Caco-2 (cell line): ENCODE data around the gene MEGF11. TPM values are rescaled to one million over a fixed set of nuclear protein-coding genes. Genes with fewer than 3 reads are reported as not detected.

Experiments used
- BruUV-seq: library from RNA; stranded (reverse); fragments of 400-500 nt; replicated peaks from 2 replicates; lab custom pipeline; 2021; lab: Mats Ljungman, UMichigan
- CTCF ChIA-PET: fragments of 300-600 bp; sonication (Branson Sonifier 250); formaldehyde crosslinking; loops from one replicate; lab custom pipeline; 2022; ENCODE audit warnings: antibody characterized with exemption; lab: Charles Lee
- POLR2A ChIA-PET: fragments of 300-600 bp; sonication (Branson Sonifier 250); formaldehyde crosslinking; loops from one replicate; lab custom pipeline; 2022; ENCODE audit warnings: antibody characterized with exemption; lab: Charles Lee
- DNase-seq, 2 experiments: peaks; one replicate each; pipeline versions ENCODE4 v3.0.0 to v3.0.0-alpha.2; 2020 to 2022
- H3K27me3 ChIP-seq: replicated peaks from 2 replicates; pipeline ENCODE4 v1.6.0; 2011; ENCODE audit warnings: low read length; ENCODE audit not compliant: control insufficient read depth, insufficient read depth
- H3K36me3 ChIP-seq: 2 replicates; pipeline ENCODE4 v1.5.1; 2011; ENCODE audit warnings: low read length; ENCODE audit not compliant: control insufficient read depth, insufficient read depth
- H3K4me1 ChIP-seq: fragments of 250-450 bp; sonication (Bioruptor Pico); 2 replicates; pipeline ENCODE4 v1.5.1; 2020; ENCODE audit warnings: mild to moderate bottlenecking
- H3K4me3 ChIP-seq: 2 replicates; pipeline ENCODE4 v1.5.1; 2011; ENCODE audit warnings: low read depth, mild to moderate bottlenecking, control low read depth, low read length
- H3K9me3 ChIP-seq: fragments of 250-450 bp; sonication (Bioruptor Pico); 2 replicates; pipeline ENCODE4 v1.5.1; 2020; ENCODE audit warnings: mild to moderate bottlenecking, moderate library complexity
- H3K27ac Mint-ChIP-seq: one replicate; pipeline ENCODE4 v1.8.0; 2022; ENCODE audit warnings: mixed read lengths; ENCODE audit not compliant: unreplicated experiment
- H3K27me3 Mint-ChIP-seq: one replicate; pipeline ENCODE4 v1.8.0; 2022; ENCODE audit warnings: mixed read lengths; ENCODE audit not compliant: insufficient read depth, unreplicated experiment
- H3K36me3 Mint-ChIP-seq: one replicate; pipeline ENCODE4 v1.8.0; 2022; ENCODE audit warnings: mild to moderate bottlenecking, mixed read lengths; ENCODE audit not compliant: insufficient read depth, unreplicated experiment
- H3K4me1 Mint-ChIP-seq: one replicate; pipeline ENCODE4 v1.8.0; 2022; ENCODE audit warnings: low read depth, mixed read lengths; ENCODE audit not compliant: unreplicated experiment
- H3K4me3 Mint-ChIP-seq: one replicate; pipeline ENCODE4 v1.8.0; 2022; ENCODE audit warnings: mild to moderate bottlenecking, moderate library complexity, mixed read lengths; ENCODE audit not compliant: unreplicated experiment
- H3K9me3 Mint-ChIP-seq: one replicate; pipeline ENCODE4 v1.8.0; 2022; ENCODE audit warnings: mixed read lengths; ENCODE audit not compliant: unreplicated experiment
- intact Hi-C: fragments of 100-400 bp; cut with micrococcal nuclease; formaldehyde crosslinking; loops from one replicate; pipeline ENCODE4 v1.10.0; 2022; ENCODE audit not compliant: unreplicated experiment
- total RNA-seq: library from RNA; stranded (reverse); gene quantifications from 2 replicates; pipeline ENCODE4 v1.2.3, GENCODE V29; 2022
- TF ChIP-seq, protein P1 (sequence below), 2 experiments: fragments of 200-600 bp in 1 of 2; IDR thresholded peaks; 1 replicate in 1 of 2; 2 replicates in 1 of 2; pipeline versions ENCODE4 v1.5.1 to v1.8.0; 2011 to 2022; ENCODE audit warnings: antibody characterized with exemption in 1 of 2, control low read depth in 1 of 2, inconsistent platforms in 1 of 2, low read depth in 1 of 2, low read length in 1 of 2, mild to moderate bottlenecking in 1 of 2, moderate library complexity in 1 of 2; ENCODE audit not compliant: insufficient read depth in 1 of 2, severe bottlenecking in 1 of 2, unreplicated experiment in 1 of 2

MEGF11 gene
- total RNA-seq, 1 experiment from 2014 or later, result 0.66 TPM

DNA sequence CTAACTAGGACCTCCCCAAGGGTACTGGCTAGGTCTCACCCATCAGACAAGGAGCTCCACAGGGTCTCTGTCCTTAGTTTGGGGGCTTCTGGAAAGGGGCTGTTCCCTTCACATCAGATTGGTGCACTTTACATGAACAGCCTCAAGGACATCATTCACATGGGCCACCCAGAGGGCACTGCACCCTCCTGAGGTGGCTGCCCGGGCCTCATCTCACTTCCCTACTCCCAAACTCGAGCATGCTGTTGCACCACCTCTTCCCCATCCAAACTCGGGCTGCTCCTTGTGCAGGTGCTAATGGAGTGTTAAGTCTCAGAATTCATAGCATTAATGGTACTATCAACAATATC, 336.2 kb downstream of the MEGF11 start:
- H3K4me3 Mint-ChIP-seq, result no peak overlapping the region
- BruUV-seq, result no TSS peak
- H3K4me1 Mint-ChIP-seq, result no peaks in the 10 kb centered on the region
- no peaks in the 10 kb centered on the region for H3K27me3 Mint-ChIP-seq
- no peaks in the 10 kb centered on the region for H3K9me3 Mint-ChIP-seq
- H3K36me3 Mint-ChIP-seq, result peaks cover 11% of the 10 kb centered on the region
- CTCF ChIA-PET, result interaction anchor here (0.7 to 1.2 kb wide), 2 partner anchors 15 to 127 kb away, joined by 4 read pairs; no protein-coding TSS in a partner anchor
- no peak for DNase-seq
- POLR2A ChIA-PET, result no interaction called here
- intact Hi-C loops, result loop anchor here (5.0 kb wide), 1 partner anchor 370 kb away; no protein-coding TSS in a partner anchor
- Histone ChIP-seq H3K36me3 (0 out of 2 replicates have a peak, but pooled peaks cover 1% of the 10 kb centered on the region), H3K9me3 (no peaks in the 10 kb centered on the region), H3K4me1 (no peaks in the 10 kb centered on the region; the same call in 1 of the 2 replicates), H3K27me3 (no peaks in the 10 kb centered on the region), H3K4me3 (no peak overlapping the region)
- TF ChIP-seq, protein P1, sequence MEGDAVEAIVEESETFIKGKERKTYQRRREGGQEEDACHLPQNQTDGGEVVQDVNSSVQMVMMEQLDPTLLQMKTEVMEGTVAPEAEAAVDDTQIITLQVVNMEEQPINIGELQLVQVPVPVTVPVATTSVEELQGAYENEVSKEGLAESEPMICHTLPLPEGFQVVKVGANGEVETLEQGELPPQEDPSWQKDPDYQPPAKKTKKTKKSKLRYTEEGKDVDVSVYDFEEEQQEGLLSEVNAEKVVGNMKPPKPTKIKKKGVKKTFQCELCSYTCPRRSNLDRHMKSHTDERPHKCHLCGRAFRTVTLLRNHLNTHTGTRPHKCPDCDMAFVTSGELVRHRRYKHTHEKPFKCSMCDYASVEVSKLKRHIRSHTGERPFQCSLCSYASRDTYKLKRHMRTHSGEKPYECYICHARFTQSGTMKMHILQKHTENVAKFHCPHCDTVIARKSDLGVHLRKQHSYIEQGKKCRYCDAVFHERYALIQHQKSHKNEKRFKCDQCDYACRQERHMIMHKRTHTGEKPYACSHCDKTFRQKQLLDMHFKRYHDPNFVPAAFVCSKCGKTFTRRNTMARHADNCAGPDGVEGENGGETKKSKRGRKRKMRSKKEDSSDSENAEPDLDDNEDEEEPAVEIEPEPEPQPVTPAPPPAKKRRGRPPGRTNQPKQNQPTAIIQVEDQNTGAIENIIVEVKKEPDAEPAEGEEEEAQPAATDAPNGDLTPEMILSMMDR (IDR thresholded peaks at IDR 0.05; ENCODE audit: insufficient read depth in 1 of 2, low read depth in 1 of 2, low read length in 1 of 2, severe bottlenecking in 1 of 2, unreplicated experiment in 1 of 2), result no peak
- H3K27ac Mint-ChIP-seq, result no peak overlapping the region

DNA sequence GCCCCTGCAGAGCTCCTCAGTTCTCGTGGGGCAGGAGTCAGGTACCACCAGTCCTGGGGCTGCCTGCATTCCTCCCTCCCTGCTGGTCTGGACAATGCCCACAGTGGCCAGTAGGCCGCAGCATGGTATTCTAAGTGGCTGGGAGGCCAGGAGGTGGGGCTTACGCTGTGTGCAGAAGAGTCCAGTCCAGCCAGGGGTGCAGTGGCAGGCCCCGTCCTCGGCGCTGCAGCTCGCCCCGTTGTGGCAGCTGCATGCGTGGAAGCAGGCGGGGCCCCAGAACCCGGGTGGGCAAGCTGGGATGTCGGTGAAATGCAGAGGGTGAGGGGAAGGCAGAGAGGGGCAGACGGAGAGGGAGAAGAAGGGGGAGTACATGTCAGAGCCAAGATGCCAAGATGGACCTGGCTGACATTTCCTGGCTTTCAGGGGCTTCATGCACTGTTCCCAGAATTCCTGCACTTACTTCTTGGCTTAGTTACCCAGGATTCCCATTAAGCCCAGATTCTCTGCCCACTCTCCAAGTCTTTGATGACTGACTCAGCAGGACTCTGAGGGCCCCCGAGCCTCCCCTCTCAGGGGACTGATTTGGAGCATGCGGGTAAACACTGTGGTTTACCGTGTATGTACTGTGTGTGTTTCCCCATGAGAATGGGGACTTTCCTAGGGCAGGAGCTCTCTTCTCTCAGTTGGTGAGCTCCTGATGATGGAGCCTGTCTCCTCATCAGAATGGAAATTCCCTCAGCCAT, 336.7 kb downstream of the MEGF11 start:
- no peaks in the 10 kb centered on the region; the same call in 1 of the 2 replicates for H3K4me1 ChIP-seq
- POLR2A ChIA-PET, result no interaction called here
- H3K36me3 Mint-ChIP-seq, result peaks cover 11% of the 10 kb centered on the region
- CTCF ChIA-PET, result interaction anchor here (0.5 to 1.5 kb wide), 5 partner anchors 60 to 1502 kb away, joined by 3 to 8 read pairs (median 3); no protein-coding TSS in a partner anchor
- TF ChIP-seq, protein P1 (IDR thresholded peaks at IDR 0.05; ENCODE audit: insufficient read depth in 1 of 2, low read depth in 1 of 2, low read length in 1 of 2, severe bottlenecking in 1 of 2, unreplicated experiment in 1 of 2), result peak; percentile 51 to 73
- H3K9me3 ChIP-seq, result no peaks in the 10 kb centered on the region
- no peak overlapping the region for H3K4me3 Mint-ChIP-seq
- no peaks in the 10 kb centered on the region for H3K4me1 Mint-ChIP-seq
- H3K27me3 ChIP-seq, result no peaks in the 10 kb centered on the region
- H3K27ac Mint-ChIP-seq, result no peak overlapping the region
- no peaks in the 10 kb centered on the region for H3K9me3 Mint-ChIP-seq
- DNase-seq, result peak; percentile 66 to 73
- no peak overlapping the region for H3K4me3 ChIP-seq
- intact Hi-C loops, result loop anchor here (5.0 kb wide), 1 partner anchor 370 kb away; no protein-coding TSS in a partner anchor
- 0 out of 2 replicates have a peak, but pooled peaks cover 1% of the 10 kb centered on the region for H3K36me3 ChIP-seq
- H3K27me3 Mint-ChIP-seq, result no peaks in the 10 kb centered on the region
- no TSS peak for BruUV-seq

DNA sequence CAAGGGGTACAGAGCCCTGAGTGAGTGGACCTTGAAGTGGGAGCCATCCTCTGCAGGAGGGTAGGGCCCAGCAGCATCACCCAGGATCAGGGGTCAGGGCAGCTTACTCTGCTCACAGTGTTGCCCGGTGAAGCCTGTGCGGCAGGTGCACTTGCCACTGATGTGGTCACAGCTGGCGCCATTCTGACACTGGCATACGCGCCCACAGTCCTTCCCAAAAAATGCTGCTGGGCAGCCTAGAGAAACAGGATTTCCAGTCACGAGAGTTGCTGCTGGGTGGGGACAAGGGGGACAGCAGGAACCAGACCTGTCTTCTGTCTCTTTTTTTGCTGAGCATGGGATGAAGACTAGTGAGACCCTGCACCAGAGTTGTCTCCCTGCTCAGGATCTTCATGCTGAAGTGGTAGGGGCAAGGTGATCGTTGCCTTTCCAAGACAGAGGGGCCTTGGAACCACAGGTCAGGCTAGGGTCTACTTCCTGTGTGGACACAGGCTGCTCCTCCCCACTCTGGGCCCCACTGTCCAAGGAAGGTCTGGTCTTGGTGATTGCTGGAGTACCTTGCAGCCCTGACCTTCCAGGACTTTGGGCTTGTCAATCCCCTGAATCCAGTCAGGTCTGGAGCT, 337.4 kb downstream of the MEGF11 start:
- H3K9me3 ChIP-seq, result no peaks in the 10 kb centered on the region
- intact Hi-C loops, result loop anchor here (5.0 kb wide), 1 partner anchor 371 kb away; no protein-coding TSS in a partner anchor
- POLR2A ChIA-PET, result no interaction called here
- Mint-ChIP-seq H3K4me3 (no peak overlapping the region), H3K4me1 (no peaks in the 10 kb centered on the region), H3K9me3 (no peaks in the 10 kb centered on the region), H3K27me3 (no peaks in the 10 kb centered on the region), H3K27ac (no peak overlapping the region), H3K36me3 (peaks cover 11% of the 10 kb centered on the region)
- CTCF ChIA-PET, result interaction anchor here (0.5 to 1.5 kb wide), 4 partner anchors 60 to 1503 kb away, joined by 3 to 8 read pairs (median 3); no protein-coding TSS in a partner anchor
- 0 out of 2 replicates have a peak, but pooled peaks cover 1% of the 10 kb centered on the region for H3K36me3 ChIP-seq
- no peaks in the 10 kb centered on the region; the same call in 1 of the 2 replicates for H3K4me1 ChIP-seq
- no peaks in the 10 kb centered on the region for H3K27me3 ChIP-seq
- no TSS peak for BruUV-seq
- no peak overlapping the region for H3K4me3 ChIP-seq
- TF ChIP-seq, protein P1 (IDR thresholded peaks at IDR 0.05; ENCODE audit: insufficient read depth in 1 of 2, low read depth in 1 of 2, low read length in 1 of 2, severe bottlenecking in 1 of 2, unreplicated experiment in 1 of 2), result no peak
- no peak for DNase-seq
